D341Med (cell line): ENCODE results near the gene CYB5A.

Source experiments
- DNase-seq: peaks from one replicate; pipeline ENCODE4 v3.0.0; 2012; ENCODE audit warnings: low spot score

Gene CYB5A

GRCh38 chr18:74213429-74213828 lies 78.3 kb downstream of the CYB5A start:
- no peak for DNase-seq

- DNase-seq, result no peak
Observed at GRCh38 chr18:74204526-74205152, 87.1 kb downstream of the CYB5A start.

GRCh38 chr18:74203811-74204210 lies 88.0 kb downstream of the CYB5A start:
- no peak for DNase-seq
